Stimulated activated CD4-positive, alpha-beta T cell treated with anti-CD3 and anti-CD28 coated beads, Interleukin-1b, Interleukin-23, amount 100 ng/mL, for 1 hour (primary cell): ENCODE measurements around the gene UMAD1.
"Not testable (repeated sequence)": the region's sequence is repeated elsewhere in the genome, so short reads cannot be mapped to it uniquely, and the experiment has no call there.

Experiments used
- DNase-seq, 2 donors: peaks; one replicate each; pipeline ENCODE4 v3.0.0-alpha.2; 2020; ENCODE audit warnings: low read depth in 2 of 2

UMAD1 gene

GRCh38 chr7:7795630-7796121, 155.1 kb downstream of the UMAD1 start:
- DNase-seq = no peak

- DNase-seq = no peak
Measured at GRCh38 chr7:7798510-7798909, 158.0 kb downstream of the UMAD1 start.

DNA sequence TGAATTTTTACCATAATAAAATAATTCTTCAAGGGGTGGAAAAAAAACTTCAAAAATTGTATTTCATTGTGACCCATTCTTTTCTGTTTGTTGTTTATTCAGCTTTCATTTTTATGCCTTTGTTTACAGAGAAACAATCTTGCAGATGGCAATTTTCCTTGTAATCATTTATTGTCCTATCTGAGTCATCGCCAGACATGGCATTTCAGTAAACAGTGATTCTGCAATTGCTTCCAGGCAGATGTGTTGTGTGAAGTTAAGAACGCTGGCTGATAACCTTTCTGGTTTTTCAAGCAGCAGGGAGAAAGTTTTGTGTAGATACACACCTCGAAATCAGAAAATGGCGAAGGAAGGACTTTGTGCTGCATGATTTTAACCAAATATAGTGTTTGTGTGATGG, 158.6 kb downstream of the UMAD1 start:
- no peak for DNase-seq

GRCh38 chr7:7802531-7802930, 162.0 kb downstream of the UMAD1 start:
- DNase-seq = no peak

DNA sequence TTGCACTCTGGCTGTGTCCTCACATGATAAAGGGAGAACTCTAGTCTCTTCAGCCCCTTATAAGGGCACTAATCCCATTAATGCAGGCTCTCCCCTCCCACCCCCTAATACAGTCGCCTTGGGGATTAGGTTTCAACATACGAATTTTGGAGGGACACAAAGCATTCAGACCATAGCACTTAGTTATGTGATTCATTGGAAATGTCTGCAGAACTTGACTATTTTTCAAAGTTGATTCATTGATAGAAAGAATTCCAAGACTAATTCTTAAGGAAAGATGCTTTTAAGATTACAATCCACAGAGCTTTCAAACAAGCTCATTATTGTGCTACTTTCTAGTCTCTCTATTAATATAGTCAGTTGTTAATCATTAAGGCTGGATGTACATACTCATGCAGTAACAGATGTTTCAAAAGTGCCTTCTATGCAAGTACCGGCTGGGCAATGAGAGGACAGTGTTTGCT, 163.2 kb downstream of the UMAD1 start:
- no peak for DNase-seq

DNA sequence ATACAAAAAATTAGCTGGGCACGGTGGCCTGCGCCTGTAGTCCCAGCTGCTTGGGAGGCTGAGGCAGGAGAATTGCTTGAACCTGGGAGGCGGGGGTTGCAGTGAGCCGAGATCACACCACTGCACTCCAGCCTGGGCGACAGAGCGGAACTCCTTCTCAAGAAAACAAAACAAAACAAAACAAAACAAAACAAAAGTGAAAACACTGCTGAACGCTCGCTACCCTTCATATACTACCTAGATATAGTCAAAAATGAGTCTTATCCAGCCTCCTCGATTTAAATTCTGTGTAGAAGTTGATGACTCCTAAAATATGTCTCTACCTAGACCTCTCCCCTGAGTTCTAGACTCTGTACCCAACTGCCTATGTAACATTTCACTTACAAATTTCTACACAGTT, 164.3 kb downstream of the UMAD1 start:
- not testable (repeated sequence) for DNase-seq

DNA sequence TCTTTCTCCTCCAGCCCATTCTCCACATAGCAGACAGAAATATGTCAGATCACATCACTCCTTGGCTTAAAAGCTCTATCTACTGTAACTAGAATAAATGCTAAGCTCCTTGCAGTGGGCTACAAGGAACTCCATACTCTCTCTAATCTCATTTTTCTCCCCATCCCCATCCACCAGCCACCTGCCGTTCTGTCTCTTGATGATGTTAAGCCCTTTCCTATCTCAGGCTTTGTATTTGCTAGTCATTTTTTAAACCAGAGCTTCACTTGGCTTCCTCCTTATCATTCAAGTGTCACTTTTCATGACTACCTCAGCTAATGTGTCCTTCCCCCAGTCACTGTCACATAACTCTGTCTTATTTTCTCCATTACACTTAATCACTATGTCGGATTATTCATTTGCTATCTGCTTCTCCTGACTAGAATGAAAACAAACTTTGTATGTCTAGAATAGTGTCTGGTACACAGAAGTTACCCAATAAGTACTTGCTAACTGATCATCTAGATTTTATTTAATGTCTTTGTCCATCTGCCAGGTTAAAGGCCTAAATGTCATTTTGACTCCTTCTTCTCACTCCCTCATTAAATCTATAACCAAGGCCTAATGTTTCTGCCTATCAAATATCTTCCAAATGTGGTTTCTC, 165.1 kb downstream of the UMAD1 start:
- no peak for DNase-seq

DNA sequence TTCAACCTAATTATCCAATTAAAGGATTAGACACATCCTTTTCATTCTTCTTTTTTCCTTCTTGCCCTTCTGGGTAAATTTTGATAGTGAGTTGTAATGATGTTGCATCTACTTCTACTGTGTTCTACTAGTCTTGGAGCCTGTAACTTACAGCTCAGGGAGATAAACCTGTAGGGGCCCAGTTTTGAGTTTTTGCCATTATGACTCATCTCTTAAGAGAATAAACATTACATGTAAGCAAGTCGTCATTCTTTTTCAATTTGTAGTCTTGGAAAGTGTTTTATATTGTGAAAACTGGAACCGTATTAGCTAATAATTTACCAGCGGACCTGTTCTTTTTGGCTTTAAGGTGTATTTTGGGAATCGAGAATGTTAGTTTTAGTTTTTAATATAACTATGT, 167.6 kb downstream of the UMAD1 start:
- DNase-seq = no peak

GRCh38 chr7:7808626-7809025, 168.1 kb downstream of the UMAD1 start:
- DNase-seq = no peak

DNA sequence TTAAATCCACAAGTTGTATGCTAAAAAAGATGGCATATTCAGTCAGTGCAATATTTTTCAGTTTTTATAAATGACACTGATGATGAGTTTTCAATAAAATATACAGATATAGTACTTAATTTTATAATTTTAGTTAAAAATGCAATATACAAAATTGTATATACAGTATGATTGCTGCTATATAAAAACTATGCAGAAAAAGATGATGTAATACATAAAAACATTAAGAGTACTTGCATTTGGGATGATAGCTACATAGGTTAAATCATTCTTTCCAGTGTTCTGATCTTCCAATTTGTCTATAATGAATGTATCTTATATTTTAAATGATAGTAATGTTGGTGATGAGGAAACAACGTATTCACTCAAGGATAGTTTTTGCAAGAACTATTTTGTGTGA, 169.8 kb downstream of the UMAD1 start:
- no peak for DNase-seq

- DNase-seq = no peak
Measured at GRCh38 chr7:7810826-7811225, 170.3 kb downstream of the UMAD1 start.

DNA sequence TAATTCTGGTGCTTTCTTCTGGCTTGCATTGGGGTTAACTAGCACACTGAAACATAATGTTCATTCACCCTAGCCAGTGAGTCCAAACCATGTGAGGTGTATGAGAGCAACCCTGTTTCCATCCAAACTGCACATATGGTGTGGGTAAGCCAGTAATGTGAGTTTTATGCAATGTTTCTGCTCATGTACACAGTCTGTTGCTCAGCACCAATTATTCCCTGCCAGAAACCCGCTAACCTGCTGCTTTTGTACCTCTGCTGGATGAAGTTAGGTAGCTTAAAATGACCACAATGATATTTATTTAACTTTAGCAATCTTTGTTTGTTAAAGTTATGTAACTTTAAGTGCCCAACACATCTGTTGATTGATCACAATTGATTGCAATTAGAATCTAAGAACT, 171.6 kb downstream of the UMAD1 start:
- DNase-seq = no peak

DNA sequence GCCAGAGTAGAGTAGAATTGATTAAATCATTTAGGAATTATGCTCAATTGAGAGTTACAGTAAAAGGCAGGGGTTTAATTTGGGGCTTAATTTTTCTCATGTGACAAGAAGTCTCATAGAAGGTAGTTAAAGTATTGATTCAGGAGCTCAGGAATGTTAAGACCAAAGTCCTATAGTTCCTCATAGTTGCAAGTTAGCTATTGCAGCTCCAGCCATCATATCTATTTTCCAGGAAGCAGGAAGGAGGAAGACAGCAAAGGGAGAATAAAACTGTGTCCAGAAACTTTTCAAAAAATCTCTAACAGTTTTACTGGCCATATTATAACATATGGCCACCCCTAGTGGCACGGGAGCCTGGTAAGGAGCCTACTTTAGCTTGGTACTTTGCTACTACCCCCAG, 174.8 kb downstream of the UMAD1 start:
- DNase-seq = no peak

DNA sequence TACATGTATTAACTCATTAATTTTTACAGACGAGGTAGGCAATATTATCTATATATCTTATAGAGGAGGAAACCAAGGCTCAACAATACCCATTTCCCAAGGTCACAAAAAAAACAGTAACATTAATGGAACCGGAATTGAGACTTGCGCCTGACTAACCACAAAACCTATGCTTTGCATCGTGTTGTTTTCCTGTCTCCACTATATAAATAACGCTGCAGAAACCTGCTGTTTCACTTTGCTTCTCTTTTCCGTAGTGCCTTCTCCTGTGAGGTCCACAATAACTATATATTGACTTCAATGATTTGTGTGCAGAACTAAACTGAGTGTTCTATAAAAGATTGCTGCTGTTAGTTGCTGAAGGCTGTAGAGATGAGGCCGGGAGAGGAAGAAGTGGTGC, 175.5 kb downstream of the UMAD1 start:
- DNase-seq = no peak

DNA sequence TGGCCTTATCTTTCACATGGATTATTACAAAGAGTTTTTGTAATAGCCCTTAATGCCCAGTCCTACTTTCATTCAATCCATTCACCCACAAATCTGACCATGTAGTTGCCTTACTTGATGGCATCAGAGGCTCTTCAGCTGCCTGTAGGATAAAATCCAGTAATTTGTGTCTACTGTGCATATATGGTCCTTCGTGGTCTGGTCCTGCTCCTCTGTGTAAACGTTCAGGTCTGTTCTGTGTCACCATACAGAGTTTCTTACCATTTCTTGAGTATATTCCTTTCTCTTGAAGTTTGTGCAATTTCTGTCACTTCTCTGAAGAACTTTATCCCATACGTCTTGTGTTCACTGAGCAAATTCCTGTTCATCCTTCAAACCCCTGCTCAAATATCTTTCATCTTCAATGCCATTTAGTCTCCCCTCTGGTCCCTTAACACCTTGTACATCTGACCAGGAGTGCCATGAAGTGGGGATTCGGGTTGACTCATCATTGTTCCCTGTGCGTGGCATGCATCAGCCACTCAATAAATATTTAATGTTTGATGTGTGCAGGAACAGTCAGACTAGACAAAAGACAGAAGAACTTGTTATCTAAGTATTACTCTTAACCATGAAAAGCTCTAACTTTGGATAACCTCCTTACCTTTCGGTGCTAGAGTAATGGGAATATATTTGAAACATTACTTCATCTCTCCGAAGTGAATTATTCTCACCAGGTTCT, 176.4 kb downstream of the UMAD1 start:
- no peak for DNase-seq

- no peak for DNase-seq
Measured at GRCh38 chr7:7817748-7818147, 177.2 kb downstream of the UMAD1 start.

DNA sequence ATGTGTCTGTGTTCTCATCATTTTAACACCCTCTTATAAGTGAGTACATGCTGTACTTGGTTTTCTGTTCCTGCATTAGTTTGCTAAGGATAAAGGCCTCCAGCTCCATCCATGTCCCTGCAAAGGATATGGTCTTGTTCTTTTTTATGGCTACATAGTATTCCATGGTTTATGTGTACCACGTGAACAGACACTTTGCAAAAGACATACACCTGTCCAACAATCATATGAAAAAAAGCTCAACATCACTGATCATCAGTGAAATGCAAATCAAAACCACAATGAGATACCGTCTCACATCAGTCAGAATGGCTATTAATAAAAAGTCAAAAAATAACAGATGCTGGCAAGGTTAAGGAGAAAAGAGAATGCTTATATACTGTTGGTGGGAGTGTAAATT, 177.6 kb downstream of the UMAD1 start:
- DNase-seq = not testable (repeated sequence)

DNA sequence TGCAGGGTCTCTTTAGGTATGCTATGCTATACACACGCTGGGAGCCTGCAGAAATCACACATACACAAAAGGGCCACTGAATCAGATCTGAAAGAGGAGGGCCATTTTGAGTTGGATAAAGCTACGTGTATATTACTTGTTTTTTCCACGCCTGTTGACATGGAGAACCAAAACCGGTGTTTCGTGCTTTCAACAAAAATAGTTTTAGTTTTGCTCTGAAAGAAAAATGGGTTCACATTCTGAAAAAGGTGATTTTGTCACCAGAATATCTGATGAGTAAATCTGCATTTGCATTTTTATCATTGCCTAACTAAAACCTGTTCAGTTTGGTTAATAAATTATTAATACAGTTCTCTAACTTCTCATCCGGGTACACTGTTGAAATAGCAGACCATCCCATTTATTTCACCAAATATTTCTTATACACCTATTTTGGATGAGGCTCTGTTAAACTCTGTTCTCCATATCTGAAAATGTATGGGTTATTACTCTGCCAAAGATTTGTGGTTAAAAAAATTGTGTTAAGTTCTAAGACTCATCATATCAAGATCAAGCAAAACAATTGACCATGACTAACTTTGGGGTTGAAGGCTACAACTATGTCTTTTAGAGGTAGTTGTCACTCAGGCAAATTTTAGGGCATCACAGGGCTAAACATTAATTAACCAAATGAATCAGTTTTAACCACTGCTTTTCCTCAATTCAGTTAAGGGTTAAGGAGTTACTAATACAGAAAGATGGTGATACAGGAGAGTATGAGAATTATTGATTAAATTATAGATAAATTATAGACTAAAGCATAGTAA, 179.1 kb downstream of the UMAD1 start:
- no peak for DNase-seq

DNA sequence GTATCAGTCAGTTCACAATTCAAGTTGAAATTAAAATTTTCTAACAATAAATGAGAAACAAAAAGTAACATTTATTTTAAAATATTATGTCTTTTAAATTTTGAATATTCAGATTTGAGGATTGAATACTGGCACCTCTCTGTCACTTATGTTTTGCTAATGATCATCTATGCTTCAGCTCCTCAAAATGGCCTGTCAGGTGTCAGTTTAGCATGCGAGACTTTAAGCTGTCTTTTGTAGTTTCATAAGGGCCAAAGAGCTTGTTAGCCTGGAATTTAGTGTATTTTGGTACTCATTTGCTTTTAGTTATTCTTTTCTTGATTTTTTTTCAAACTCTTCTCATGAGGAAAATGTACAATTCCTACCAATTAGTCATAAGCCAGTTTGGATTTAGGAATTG, 179.9 kb downstream of the UMAD1 start:
- DNase-seq = no peak

GRCh38 chr7:7820939-7821338, 180.4 kb downstream of the UMAD1 start:
- no peak for DNase-seq

GRCh38 chr7:7821517-7821916, 181.0 kb downstream of the UMAD1 start:
- DNase-seq = no peak

- not testable (repeated sequence) for DNase-seq
Measured at GRCh38 chr7:7825294-7825693, 184.7 kb downstream of the UMAD1 start.

DNA sequence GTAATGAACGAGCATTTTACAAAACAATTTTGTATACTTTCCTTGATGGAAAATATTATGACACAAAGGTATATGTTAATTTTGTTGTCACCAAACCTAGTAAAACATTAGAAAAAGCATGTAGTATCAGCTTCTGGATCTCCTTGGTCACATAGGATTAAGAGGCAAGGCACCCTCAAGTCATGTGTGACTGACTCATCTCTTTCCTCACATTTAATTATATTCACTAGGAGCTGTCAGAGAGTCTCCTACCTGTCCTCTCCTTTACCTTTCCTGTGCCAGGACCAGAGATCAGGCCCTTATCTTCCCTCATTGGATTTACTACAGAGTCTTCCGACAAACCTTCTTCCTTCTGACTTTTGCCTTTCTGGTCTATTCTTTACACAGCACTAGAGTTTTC, 189.1 kb downstream of the UMAD1 start:
- no peak for DNase-seq
